Mononuclear cell (primary cell): Measurements from ENCODE around the gene EIF4A3. TPM values are rescaled to one million over a fixed set of nuclear protein-coding genes. Genes with fewer than 3 reads are reported as not detected.
"Not testable (repeated sequence)": the region's sequence is repeated elsewhere in the genome, so short reads cannot be mapped to it uniquely, and the experiment has no call there.

Experiments used
- H3K27me3 ChIP-seq: 2 replicates; pipeline ENCODE4 v1.6.0; 2011; ENCODE audit warnings: low read length, control low read depth; ENCODE audit not compliant: insufficient read depth
- H3K4me1 ChIP-seq: 2 replicates; pipeline ENCODE4 v1.5.1; 2011; ENCODE audit warnings: mild to moderate bottlenecking, low read length, control low read depth; ENCODE audit not compliant: insufficient read depth
- H3K4me3 ChIP-seq: 2 replicates; pipeline ENCODE4 v1.5.1; 2011; ENCODE audit warnings: mild to moderate bottlenecking, low read length, moderate library complexity
- H3K9me3 ChIP-seq: 2 replicates; pipeline ENCODE4 v1.5.1; 2011; ENCODE audit warnings: low read depth, mild to moderate bottlenecking, control low read depth, low read length
- total RNA-seq: library from RNA; depleted of rRNA; stranded (reverse); fragments of >200 nt; gene quantifications from one replicate; pipeline ENCODE4 v1.2.3, GENCODE V29; 2012

Gene EIF4A3
- total RNA-seq, 1 donor, result 40.1 TPM

- no peaks in the 10 kb centered on the region for H3K9me3 ChIP-seq
These were observed 51.0 kb downstream of the EIF4A3 start for GRCh38 chr17:80095844-80096475.

GRCh38 chr17:80095038-80095843, 51.7 kb downstream of the EIF4A3 start:
- no peak overlapping the region for H3K4me3 ChIP-seq
- no peaks in the 10 kb centered on the region for H3K9me3 ChIP-seq
- H3K4me1 ChIP-seq, result peaks cover 37% of the 10 kb centered on the region
- no peaks in the 10 kb centered on the region for H3K27me3 ChIP-seq

More at GRCh38 chr17:80095844-80096475, 51.0 kb downstream of the EIF4A3 start:
- Histone ChIP-seq H3K4me1 (peaks cover 44% of the 10 kb centered on the region), H3K4me3 (no peak overlapping the region), H3K27me3 (no peaks in the 10 kb centered on the region)

GRCh38 chr17:80092959-80093358, 54.0 kb downstream of the EIF4A3 start:
- no peak overlapping the region for H3K4me3 ChIP-seq
- no peaks in the 10 kb centered on the region for H3K9me3 ChIP-seq
- no peaks in the 10 kb centered on the region for H3K27me3 ChIP-seq
- H3K4me1 ChIP-seq, result peaks cover 31% of the 10 kb centered on the region

GRCh38 chr17:80091376-80091775, 55.6 kb downstream of the EIF4A3 start:
- no peaks in the 10 kb centered on the region for H3K27me3 ChIP-seq
- no peak overlapping the region for H3K4me3 ChIP-seq
- no peaks in the 10 kb centered on the region for H3K9me3 ChIP-seq
- H3K4me1 ChIP-seq, result peaks cover 31% of the 10 kb centered on the region

- not testable (repeated sequence) for H3K9me3 ChIP-seq, H3K27me3 ChIP-seq, H3K4me3 ChIP-seq
- H3K4me1 ChIP-seq, result peaks cover 31% of the 10 kb centered on the region
These were observed 56.8 kb downstream of the EIF4A3 start for GRCh38 chr17:80090164-80090563.

- Histone ChIP-seq H3K4me1 (peaks cover 31% of the 10 kb centered on the region), H3K27me3 (no peaks in the 10 kb centered on the region), H3K9me3 (no peaks in the 10 kb centered on the region), H3K4me3 (no peak overlapping the region)
These were observed 57.2 kb downstream of the EIF4A3 start for GRCh38 chr17:80089762-80090161.

GRCh38 chr17:80087346-80088265, 59.3 kb downstream of the EIF4A3 start:
- H3K4me3 ChIP-seq, result no peak overlapping the region
- no peaks in the 10 kb centered on the region for H3K27me3 ChIP-seq
- no peaks in the 10 kb centered on the region for H3K9me3 ChIP-seq
- peaks cover 16% of the 10 kb centered on the region for H3K4me1 ChIP-seq

- H3K9me3 ChIP-seq, result no peaks in the 10 kb centered on the region
- no peak overlapping the region for H3K4me3 ChIP-seq
- H3K4me1 ChIP-seq, result peaks cover 6% of the 10 kb centered on the region
- H3K27me3 ChIP-seq, result no peaks in the 10 kb centered on the region
These were observed 60.3 kb downstream of the EIF4A3 start for GRCh38 chr17:80086616-80087015.

- no peaks in the 10 kb centered on the region for H3K27me3 ChIP-seq
- peaks cover 3% of the 10 kb centered on the region for H3K4me1 ChIP-seq
- H3K4me3 ChIP-seq, result no peak overlapping the region
- H3K9me3 ChIP-seq, result no peaks in the 10 kb centered on the region
These were observed 60.8 kb downstream of the EIF4A3 start for GRCh38 chr17:80086081-80086480.

GRCh38 chr17:80084773-80085172, 62.2 kb downstream of the EIF4A3 start:
- H3K4me1 ChIP-seq, result peaks cover 3% of the 10 kb centered on the region
- H3K9me3 ChIP-seq, result no peaks in the 10 kb centered on the region
- H3K4me3 ChIP-seq, result no peak overlapping the region
- H3K27me3 ChIP-seq, result no peaks in the 10 kb centered on the region

Other genes with a start within 250 kb of the EIF4A3 start
- 0.52 TPM for gene TBC1D16, start 111.3 kb downstream of the EIF4A3 start, total RNA-seq
- 0.84 TPM for gene CCDC40, start 110.5 kb downstream of the EIF4A3 start, total RNA-seq
- gene GAA, start 45.5 kb downstream of the EIF4A3 start, total RNA-seq, result 74.7 TPM
- gene CARD14, start 22.9 kb upstream of the EIF4A3 start, total RNA-seq, result under 0.01 TPM
- 31.3 TPM for gene SGSH, start 73.2 kb upstream of the EIF4A3 start, total RNA-seq
- gene SLC26A11, start 73.3 kb upstream of the EIF4A3 start, total RNA-seq, result 21.9 TPM
- 234 TPM for gene RNF213, start 113.7 kb upstream of the EIF4A3 start, total RNA-seq